T-helper 9 cell (primary cell): Measurements from ENCODE around the gene GRM1.
"Not testable (repeated sequence)": the region's sequence is repeated elsewhere in the genome, so short reads cannot be mapped to it uniquely, and the experiment has no call there.

ENCODE experiments used
- DNase-seq: peaks from one replicate; pipeline ENCODE4 v3.0.0-alpha.2; 2020

The GRM1 gene

DNA sequence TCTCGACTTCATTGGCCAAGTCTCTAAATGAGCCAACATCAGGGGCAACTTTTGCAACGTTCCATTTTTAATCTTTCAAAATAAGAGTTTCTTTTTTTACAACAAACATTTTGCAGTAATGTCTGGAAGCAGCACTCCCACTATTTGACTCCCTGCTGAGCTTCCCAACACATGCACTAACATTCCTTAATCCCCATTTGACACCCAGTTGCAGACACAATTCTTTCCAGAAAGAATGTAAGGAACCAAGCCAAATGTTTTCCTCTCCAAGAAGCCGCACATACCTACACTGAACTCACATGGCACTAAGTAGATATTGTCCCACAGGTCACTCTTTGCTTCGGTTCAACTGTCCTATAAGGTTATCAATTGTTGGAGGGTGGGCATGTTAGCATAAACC lies 165.6 kb downstream of the GRM1 start:
- no peak for DNase-seq

DNA sequence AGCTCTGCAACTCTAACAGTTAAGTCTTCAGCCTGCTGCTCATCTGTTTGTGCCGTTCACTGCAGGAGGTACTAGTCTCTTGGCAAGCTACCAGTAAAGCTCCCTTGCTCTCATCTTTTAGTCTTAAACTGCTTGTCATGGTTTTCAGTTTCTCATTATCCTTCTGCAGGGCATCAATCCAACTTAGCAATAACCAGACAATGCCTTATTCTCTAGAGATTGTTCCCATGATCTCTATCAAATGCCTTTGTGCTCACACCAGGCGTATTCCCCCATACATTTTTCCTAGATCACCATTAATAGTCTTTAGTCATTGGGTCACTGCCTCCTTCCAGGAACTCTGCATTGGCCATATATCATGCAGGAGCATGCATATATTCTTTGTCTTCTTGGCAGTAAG lies 171.3 kb downstream of the GRM1 start:
- no peak for DNase-seq

DNA sequence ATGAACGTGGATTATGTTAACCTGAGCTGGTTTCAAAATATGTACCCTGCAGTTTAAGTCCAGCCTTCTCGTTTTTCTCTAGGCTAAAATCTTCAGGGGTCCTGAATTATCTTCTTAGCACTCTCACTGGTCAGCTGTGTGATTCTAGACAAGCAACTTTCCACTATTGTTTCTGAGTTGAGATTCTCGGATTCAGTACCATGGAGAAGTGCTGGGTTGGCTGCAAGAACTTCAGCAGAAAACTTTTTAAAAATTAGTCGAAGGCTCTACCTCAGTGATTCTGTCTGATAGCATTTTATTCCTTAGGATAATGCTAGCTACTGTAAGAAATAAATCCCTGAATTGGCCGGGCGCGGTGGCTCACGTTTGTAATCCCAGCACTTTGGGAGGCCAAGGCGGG lies 173.7 kb downstream of the GRM1 start:
- DNase-seq: no peak

DNA sequence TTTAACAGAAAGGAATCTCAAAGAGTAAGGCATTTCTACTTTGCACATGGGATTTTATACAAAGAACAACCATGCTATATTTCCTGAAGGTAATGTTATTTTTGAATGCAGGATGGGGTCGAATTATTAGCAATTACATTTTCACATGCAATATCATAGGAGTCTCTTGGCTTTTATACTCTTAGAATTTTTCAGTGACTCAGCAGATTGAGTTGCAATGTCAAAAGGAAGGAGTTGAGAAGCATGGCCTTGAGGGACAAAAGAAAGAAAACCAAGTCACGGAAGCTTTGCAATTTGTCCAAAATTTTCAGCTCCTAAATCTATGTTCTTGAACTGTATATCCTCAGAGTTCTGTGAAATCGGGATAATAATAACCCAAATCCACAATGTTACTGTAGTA lies 181.1 kb downstream of the GRM1 start:
- no peak for DNase-seq

DNA sequence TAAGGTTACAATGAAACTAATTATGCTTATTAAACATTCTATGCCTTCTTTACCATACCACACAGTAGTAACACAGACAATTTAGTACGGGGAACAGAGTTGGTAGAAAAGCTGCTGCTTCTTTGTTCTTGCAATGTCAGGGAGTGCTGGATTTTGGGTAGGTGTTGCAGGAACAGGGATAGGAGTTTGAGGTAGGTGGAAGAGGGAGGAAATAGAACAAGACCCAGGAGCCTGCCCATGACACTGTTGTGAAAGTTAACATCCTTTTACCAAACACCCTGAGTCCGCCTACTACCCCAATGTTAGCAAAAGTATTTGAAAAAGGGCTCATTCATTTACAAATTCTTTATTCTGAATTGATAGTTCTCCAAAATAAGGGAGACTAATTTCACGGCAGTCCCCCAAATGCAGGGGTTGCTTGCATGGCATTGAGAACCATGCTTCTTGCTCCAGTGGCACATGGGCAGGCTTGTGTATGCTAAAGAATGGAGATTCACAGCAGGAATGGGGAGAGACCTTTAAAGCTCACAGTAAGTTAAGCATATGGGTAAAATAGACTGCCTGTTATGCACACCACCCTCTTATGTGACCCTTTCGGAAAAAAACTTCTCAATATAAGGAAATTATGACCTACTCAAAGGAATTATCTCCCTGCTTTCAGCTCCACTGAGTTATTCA lies 181.7 kb downstream of the GRM1 start:
- DNase-seq: no peak

DNA sequence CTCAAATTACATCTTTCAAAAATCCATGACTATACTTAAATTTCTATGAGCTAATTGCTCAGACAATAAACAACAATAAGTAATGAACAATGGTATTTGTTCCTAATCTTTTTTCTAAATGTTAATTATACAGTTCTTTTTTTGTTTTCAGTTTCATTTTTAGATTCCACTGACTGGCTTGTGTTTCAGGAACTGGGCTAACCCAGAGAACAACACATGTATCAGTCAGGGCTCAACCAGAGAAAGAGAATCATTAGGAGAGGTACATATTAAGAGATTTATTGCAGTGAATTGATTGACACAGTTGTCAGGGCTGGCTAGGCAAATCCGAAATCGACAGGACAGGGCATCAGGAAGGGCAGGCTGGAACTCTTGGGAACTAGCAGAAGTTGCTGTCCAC lies 182.8 kb downstream of the GRM1 start:
- DNase-seq: no peak

DNA sequence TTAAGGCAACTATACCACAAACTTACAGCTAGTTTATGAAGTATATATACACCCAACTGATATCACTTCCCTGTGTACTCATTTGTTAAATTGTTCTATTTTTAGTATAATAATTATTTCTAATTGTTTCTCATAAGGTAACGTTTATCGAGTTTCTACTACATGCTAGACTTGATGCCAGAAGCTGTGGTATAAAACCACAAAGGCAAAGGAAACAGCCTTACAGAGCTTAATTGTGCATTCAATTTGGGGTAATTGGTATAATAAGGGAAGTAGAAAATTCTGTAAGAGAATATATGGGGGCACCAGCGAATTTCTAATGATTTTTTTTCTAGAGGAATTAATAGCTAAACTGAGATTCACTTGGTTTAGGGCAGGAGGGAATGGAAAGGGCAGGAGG lies 183.9 kb downstream of the GRM1 start:
- no peak for DNase-seq

DNA sequence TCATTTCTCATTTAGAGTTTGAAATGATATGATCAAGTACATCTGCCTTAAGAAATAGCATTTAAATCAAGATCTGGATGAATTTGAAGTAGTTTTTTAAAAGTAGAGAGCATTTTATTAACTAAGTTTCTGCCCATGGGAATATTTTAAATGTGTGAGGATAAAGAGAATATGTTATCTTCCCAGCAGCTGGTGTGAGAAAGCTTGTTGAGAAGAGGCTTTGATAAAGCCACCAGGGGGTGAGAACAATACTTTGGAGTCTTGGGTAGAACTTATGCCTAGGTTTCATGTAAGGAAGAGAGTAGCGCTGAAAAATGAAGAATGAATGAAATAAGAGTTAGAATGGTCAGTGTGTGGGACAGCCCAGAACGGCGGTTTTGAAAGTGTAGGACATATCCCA lies 190.2 kb downstream of the GRM1 start:
- no peak for DNase-seq

DNA sequence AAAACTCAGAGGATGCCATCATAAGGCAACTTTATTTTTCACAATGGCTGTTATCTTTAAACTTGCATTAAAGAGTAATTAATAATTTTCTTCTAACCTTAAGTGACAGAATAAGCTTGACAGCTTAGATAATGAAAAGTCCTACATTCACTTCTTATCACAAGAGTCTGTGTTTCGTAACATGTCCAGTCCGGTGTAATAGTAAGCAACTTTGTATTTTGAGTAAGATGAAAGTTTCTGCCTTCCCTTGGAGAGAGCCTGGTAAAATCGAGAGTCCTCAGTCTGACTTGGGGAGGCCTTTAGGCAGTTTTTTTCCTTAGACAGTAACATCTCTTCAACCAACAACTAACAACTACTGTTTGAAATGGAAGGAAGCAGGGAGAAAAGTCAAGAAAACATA lies 195.6 kb downstream of the GRM1 start:
- no peak for DNase-seq

DNA sequence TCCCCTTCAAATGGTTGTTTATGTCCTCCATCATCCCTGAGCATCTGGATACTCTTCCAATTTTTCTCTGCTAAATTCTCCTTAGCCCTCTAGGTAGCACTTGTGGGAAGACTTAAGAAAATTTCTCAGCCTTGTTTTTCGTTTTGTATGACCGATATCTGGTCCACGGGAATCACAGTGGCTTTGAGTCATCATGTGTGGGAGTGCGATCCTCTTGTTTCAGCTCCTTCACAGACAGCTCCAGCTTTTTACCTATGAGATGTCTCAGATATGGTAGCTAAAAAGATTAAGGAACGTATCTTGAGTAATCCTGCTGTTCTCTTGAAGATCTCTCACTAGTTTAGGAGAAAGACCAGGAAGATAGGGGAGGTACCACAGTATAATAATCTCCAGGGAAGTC lies 196.1 kb downstream of the GRM1 start:
- no peak for DNase-seq

DNA sequence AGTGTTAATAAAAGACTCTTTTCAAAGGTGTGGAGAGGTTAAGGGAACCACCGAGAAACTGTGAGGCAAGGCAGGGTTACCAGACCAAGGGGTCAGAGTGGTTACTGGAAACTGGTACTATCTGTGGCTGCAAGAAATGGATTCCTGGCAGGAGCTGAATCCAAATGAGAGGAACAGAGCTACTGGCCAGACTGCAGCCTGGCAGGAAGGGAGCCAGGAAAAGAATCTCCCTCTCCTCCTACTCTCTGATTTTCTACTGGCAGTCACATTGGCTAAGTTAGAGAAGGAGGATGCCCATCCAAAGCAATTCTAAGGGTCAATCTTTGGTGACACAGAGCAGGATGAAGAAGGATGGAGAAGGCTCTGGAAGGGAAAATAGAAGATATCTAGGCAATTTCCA lies 211.5 kb downstream of the GRM1 start:
- no peak for DNase-seq

DNA sequence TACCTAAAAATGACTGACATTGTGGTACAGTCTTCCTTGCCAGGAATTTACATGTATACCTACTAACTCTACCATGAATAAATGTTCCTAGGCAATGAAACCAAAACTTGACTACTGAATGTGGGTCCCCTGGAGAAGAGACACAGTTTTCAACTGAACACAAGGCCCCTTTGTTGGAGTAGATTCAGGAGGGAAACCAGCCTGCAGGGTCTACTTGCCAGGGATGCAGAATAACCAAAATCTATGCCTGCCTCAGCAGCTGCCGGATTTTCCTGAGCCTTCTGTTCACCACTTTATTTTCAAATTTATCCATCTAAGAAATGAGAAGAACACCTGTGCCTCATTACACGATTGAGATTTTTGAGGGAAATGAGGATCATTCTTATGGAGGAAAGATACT lies 211.9 kb downstream of the GRM1 start:
- no peak for DNase-seq

DNA sequence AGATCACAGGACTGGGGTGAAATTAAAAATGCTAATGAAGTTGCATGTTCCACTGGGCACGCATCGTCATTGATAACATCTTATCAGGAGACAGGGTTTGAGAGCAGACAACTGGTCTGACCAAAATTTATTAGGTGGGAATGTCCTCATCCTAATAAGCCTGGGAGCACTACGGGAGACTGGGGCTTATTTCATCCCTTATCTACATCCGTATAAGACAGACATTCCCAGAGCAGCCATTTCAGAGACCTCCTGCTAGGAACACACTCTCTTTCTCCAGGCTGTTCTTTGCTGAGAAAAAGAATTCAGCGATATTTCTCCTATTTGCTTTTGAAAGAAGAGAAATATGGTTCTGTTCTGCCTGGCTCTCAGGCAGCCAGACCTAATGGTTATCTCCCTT lies 214.8 kb downstream of the GRM1 start:
- not testable (repeated sequence) for DNase-seq

DNA sequence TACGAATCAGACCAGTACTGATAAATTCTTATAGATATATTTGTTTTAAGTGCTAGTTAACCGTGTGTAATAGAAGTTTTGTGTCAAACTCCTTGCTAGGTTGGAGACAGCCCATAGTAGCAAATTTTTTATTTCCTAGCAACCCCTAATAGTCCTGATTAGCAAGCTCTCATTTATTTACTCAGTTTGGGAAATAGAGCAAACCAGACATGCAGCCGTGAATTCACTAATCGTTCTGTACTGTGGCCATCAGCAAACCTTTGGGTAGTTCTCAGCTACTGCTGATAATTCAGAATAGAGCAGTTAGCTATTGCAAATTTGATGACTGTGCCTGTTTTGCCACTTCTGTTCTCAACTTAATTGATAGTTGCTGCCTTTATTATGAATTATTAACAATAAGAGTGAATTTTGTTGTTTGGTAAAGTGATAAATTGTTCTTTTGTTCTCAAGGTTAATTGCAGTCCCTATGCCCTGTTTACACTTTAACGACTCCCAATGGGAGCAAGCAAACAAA lies 215.8 kb downstream of the GRM1 start:
- no peak for DNase-seq

DNA sequence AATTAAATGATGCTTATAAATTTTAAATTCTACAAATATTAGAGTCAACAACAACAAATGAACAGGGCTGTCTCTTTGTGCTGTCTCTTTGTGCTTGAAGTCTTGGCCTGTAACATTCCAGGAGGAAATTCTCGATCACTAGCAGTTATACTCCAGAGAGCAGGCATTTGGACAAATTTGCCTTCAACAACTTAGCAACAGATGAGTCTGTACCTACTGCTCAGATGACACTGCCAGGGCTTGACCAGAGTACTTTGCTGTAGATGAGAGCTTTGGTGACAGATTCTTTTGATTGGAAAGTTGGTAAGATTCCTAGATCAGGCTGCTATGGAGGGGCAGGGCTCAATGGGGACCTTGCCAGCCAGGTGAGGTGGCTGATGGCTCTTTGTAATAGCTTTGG lies 217.2 kb downstream of the GRM1 start:
- no peak for DNase-seq

DNA sequence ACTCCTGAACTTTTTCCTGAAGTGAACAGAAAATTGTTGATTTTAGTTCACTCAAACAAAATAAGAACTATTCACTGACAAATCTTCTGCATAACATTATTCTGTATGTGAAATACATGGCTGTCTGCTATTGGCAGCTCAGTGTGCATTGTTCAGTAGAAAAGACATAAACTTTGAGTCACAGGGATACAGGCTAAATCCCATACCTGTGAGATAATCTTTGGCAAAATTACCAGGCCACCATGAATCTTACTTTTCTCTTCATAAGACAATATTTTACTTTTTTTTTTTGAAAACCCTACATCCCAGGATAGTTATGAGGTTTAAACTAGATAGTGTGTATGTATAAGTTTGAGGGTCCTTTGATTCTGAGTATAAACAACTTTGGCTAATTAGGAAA lies 224.8 kb downstream of the GRM1 start:
- DNase-seq: no peak

DNA sequence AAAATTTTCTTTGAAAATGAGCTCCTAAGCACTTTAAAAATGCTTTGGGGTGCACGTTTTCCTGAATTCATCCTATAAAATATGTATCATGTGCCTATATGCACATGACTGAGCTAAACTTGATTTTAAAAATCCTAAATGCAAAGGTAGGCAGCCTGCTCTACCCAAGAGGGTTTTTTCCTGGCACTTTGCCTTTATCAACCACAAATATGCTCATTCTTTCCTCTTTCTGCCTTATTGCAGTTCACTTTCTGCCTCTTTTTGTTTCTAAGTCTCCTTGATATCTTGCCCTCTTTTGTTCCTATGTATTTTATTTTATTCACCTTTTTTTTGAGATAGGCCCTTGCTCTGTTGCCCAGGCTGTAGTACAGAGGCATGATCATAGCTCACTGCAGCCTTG lies 229.3 kb downstream of the GRM1 start:
- no peak for DNase-seq

DNA sequence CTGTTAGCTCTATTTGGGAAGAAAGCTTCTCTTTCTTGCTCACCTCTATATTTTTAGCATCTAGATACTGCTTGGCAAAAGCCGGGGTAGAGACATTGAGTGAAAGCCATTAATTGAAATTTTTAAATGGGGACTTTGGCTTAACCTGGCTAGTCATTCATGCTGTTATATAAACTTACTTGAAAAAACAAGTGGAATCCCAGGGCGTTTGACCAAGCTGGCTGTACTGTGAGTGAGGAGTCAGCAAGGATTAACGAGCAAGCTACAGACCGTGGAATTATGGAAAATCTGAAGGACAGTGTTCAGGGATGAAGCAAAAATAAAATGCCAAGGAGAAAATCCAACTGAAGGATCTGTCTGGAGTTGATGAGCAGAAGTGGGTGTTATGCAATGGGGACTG lies 232.0 kb downstream of the GRM1 start:
- DNase-seq: no peak

DNA sequence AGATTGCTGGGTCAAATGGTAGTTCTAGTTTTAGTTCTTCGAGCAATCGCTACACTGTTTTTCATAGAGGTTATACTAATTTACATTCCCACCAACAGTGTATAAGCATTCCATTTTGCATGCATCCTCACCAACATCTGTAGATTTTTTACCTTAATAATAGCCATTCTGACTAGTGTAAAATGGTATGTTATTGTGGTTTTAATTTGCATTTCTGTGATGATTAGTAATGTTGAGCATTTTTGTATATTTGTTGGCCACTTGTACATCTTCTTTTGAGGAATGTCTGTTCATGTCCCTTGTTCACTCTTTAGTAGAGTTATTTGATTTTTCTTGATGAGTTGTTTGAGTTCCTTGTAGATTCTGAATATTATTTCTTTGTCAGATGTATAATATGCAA lies 236.2 kb downstream of the GRM1 start:
- no peak for DNase-seq

DNA sequence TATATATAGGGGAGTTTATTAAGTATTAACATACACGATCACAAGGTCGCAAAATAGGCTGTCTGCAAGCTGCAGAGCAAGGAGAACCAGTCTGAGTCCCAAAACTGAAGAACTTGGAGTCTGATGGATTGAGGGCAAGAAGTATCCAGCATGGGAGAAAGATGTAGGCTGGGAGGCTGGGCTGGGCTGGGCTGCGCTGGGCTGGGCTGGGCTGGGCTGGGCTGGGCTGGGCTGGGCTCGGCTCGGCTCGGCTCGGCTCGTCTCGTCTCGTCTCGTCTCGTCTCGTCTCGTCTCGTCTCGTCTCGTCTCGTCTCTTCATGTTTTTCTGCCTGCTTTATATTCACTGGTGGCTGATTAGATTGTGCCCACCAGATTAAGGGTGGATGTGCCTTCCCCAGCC lies 238.6 kb downstream of the GRM1 start:
- DNase-seq: no peak

DNA sequence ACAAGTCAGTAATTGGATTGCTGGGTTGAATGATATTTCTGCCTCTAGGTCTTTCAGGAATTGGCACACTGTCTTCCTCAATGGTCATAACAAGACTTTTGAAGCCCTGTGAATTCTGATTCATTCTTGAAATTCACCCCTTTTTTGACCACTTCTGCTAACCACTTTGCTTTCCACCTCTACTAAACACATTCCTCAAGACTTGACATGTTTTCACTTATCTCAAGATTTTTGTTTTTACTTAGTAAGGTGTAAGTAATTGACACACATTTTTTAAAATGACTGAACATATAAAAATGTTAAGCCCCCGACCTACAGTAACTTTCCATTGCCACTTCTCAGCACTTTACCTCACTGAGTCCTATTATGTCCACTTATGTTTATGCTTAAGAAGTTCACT lies 239.1 kb downstream of the GRM1 start:
- DNase-seq: no peak

DNA sequence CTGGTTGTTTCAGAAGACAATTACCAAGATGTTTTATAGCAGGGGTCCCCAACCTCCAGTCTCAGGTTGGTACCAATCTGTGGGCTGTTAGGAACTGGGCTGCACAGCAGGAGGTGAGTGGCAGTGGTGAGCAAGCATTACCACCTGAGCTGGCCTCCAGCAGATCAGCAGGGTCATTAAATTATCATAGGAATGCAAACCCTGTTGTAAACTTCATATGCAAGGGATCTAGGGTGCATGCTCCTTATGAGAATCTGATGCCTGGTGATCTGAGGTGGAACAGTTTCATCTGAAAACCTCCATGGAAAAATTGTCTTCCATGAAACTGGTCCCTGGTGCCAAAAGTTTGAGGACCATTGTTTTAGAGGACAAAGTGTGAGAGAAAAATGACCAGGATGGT lies 240.6 kb downstream of the GRM1 start:
- DNase-seq: no peak

DNA sequence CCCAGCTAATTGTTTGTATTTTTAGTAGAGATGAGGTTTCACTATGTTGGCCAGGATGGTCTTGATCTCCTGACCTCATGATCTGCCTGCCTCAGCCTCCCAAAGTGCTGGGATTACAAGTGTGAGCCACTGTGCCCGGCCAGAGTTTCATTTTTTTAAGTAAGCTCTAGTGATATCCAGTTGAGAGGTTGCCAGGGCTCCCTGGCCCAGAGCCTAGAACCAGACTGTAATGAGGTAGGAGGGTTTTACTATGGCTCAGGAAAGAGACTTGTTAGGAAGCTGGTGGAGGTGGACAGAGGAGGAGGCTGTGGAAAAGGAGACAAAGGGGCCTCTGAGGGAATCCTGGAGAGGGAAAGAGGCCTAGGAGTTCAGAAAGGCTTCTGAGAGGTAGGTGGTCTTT lies 242.3 kb downstream of the GRM1 start:
- DNase-seq: not testable (repeated sequence)

DNA sequence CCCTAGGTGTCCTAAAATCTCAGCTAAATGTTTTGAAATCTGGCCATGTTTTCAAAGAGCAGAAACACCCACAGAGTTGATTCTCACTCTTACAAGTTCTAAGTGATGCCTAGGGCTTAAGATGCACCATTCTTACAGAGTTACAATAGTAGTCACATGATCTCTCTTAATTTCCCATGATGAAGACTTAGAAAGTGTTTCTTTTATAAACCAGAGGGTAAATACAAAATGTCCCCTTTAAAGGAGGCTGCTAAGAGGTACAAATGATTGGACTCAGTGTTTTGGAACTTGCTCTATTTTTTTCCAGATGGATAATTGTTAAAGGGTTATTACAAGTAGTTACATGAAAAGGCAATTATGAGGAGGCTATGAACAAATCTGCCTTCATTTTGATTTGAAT lies 244.6 kb downstream of the GRM1 start:
- DNase-seq: no peak

DNA sequence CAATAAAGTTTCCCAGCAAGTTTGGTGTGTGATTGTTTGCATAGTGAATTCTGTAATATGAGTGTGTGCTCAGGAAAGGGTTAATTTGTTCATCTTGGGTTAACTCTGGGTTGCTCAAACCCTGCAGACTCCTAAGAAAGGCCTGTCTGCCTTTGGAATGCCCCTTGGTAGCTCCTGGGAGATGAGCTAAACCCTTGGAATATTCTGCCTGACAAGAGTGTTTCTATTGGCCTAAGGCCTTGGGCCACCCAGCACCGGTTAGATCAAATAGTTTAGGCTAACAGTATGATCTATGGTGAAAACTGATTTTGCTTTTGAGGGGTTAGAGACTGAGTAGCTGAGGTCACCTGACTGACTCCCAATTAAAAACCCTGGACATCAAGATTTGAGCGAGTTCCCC lies 248.3 kb downstream of the GRM1 start:
- no peak for DNase-seq
